Neural progenitor cell (in vitro differentiated cells): Measurements from ENCODE around the gene CIDEA.

Experiments
- EZH2 ChIP-seq: fragments of 200-600 bp; sonication (generic); IDR thresholded peaks from 2 replicates; pipeline ENCODE4 v1.6.1; 2017; ENCODE audit warnings: antibody characterized with exemption, mild to moderate bottlenecking, moderate library complexity
- TF ChIP-seq, protein P1 (sequence below): fragments of 200-600 bp; sonication (generic); IDR thresholded peaks from 2 replicates; pipeline ENCODE4 v1.5.1; 2017; ENCODE audit warnings: antibody characterized with exemption, mild to moderate bottlenecking

DNA sequence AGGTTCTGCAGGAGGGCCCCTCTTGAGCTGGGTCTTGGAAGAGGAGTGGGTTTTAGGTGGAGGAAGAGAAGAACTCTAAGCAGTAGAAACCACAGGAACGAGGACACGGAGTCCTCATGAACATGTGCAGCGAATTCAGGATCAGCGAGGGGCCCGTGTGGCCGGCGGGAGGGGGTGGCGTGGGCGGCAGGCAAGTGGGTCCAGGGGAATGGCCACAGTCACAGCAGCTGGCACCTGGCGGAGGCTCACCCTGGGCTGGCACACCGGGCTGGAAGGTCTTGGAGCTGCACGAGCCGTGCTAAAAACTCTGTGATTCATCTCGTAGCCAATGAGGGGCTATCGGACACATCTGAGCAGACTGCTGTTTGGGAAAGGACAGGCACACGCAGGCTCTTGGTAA is 18.0 kb upstream of the CIDEA start:
- TF ChIP-seq, protein P1, sequence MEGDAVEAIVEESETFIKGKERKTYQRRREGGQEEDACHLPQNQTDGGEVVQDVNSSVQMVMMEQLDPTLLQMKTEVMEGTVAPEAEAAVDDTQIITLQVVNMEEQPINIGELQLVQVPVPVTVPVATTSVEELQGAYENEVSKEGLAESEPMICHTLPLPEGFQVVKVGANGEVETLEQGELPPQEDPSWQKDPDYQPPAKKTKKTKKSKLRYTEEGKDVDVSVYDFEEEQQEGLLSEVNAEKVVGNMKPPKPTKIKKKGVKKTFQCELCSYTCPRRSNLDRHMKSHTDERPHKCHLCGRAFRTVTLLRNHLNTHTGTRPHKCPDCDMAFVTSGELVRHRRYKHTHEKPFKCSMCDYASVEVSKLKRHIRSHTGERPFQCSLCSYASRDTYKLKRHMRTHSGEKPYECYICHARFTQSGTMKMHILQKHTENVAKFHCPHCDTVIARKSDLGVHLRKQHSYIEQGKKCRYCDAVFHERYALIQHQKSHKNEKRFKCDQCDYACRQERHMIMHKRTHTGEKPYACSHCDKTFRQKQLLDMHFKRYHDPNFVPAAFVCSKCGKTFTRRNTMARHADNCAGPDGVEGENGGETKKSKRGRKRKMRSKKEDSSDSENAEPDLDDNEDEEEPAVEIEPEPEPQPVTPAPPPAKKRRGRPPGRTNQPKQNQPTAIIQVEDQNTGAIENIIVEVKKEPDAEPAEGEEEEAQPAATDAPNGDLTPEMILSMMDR, result no peak
- no peak for TF ChIP-seq EZH2
